ENCODE results near the gene BTNL3.

DNA sequence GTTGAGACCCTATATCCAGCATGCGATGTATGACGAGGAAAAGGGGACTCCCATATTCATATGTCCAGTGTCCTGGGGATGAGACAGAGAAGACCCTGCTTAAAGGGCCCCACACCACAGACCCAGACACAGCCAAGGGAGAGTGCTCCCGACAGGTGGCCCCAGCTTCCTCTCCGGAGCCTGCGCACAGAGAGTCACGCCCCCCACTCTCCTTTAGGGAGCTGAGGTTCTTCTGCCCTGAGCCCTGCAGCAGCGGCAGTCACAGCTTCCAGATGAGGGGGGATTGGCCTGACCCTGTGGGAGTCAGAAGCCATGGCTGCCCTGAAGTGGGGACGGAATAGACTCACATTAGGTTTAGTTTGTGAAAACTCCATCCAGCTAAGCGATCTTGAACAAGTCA lies 17.1 kb downstream of the BTNL3 start:
- TF ChIP-seq, protein P1, sequence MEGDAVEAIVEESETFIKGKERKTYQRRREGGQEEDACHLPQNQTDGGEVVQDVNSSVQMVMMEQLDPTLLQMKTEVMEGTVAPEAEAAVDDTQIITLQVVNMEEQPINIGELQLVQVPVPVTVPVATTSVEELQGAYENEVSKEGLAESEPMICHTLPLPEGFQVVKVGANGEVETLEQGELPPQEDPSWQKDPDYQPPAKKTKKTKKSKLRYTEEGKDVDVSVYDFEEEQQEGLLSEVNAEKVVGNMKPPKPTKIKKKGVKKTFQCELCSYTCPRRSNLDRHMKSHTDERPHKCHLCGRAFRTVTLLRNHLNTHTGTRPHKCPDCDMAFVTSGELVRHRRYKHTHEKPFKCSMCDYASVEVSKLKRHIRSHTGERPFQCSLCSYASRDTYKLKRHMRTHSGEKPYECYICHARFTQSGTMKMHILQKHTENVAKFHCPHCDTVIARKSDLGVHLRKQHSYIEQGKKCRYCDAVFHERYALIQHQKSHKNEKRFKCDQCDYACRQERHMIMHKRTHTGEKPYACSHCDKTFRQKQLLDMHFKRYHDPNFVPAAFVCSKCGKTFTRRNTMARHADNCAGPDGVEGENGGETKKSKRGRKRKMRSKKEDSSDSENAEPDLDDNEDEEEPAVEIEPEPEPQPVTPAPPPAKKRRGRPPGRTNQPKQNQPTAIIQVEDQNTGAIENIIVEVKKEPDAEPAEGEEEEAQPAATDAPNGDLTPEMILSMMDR (IDR thresholded peaks at IDR 0.05; ENCODE audit: poor library complexity), result no peak
- no peak for TF ChIP-seq EZH2 (IDR thresholded peaks at IDR 0.05; ENCODE audit: borderline replicate concordance)
- TF ChIP-seq EZH2phosphoT487 (IDR thresholded peaks at IDR 0.05; ENCODE audit: low read depth, severe bottlenecking, unreplicated experiment), result no peak
